Measurements from ENCODE around the gene HECW1. TPM values are rescaled to one million over a fixed set of nuclear protein-coding genes. Genes with fewer than 3 reads are reported as not detected.
A peak's percentile ranks its signal among the peaks of the same experiment; 100 is the strongest.

The HECW1 gene
- total and polyA plus RNA-seq, 2 of the 8 experiments (the other 6 are each of a cell fraction or from before 2014, with no cell fraction given): 2.9 to 12.7 TPM

DNA sequence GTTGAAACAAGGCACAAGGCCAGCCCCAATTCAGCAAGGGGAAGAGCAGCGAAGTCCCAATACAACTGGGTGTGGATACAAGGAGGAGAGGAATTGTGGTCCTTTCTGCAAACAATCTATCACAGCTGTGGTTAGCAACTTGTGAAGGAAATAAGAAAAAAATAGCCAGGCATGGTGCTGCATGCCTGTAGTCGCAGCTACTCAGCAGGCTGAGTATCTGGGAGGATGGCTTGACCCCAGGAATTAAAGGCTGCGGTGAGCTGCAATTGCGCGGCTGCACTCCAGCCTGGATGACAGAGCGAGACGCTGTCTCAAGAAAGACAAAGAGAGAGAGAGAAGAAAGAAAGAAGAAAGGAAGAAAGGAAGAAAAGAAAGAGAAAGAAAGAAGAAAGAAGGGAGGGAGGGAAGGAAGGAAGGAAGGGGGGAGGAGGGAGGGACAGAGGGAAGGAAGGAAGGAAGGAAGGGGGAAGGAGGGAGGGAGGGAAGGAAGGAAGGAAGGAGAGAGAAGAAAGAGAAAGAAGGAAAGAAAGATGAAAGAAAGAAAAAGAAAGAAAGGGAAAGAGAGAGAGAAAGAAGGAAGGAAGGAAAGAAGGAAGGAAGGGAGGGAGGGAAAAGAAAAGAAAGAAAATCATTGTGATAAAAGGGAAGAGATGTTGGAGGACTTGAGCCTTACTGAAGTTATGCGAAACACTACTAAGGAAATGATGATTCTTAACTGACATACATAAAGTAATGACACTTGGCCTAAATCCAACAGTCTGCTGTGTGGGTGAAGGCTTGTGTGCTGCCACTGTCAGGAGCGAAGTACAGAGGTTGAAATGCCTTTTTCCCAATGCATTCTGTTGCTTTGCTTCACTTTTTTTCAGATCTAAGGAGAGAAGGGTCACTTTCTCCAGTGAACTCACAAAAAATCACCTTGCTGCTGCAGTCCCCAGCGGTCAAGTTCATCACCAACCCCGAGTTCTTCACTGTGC is 353.4 kb downstream of the HECW1 start:
- Histone ChIP-seq H2BK20ac (ENCODE audit: low read length) (no peak overlapping the region), H4K20me1 (replicated peaks in 1 of 2; ENCODE audit: control insufficient read depth in 1 of 2, insufficient read depth in 2 of 2, low read length in 2 of 2) (no peaks in the 10 kb centered on the region), H3K4me1 (replicated peaks in 1 of 4; ENCODE audit: control insufficient read depth in 3 of 4, insufficient read depth in 4 of 4, low read length in 3 of 4) (peaks cover 3 to 13% (median 8%) of the 10 kb centered on the region in 4 experiments; a peak in 6 of 7 replicates), H3K9ac (replicated peaks in 1 of 4; ENCODE audit: extremely low read depth in 1 of 4, low read depth in 3 of 4, low read length in 3 of 4) (no peak overlapping the region; a peak in 1 of 7 replicates), H3K9me3 (ENCODE audit: insufficient read depth in 2 of 2, low read depth in 1 of 2, low read length in 1 of 2) (no peaks in the 10 kb centered on the region), H3K27me3 (replicated peaks in 1 of 4; ENCODE audit: control insufficient read depth in 3 of 4, extremely low read depth in 1 of 4, insufficient read depth in 3 of 4, low read length in 3 of 4) (no peaks in the 10 kb centered on the region), H3K23me2 (ENCODE audit: low read depth, low read length) (no peaks in the 10 kb centered on the region), H3K18ac (ENCODE audit: extremely low read depth, low read length) (no peak overlapping the region), H2BK5ac (ENCODE audit: low read depth, low read length) (no peak overlapping the region), H2AK5ac (ENCODE audit: low read depth, low read length) (no peak overlapping the region), H3K4ac (replicated peaks; ENCODE audit: insufficient read length, low read depth, low read length) (no peak overlapping the region), H4K91ac (replicated peaks; ENCODE audit: insufficient read length, low read length) (no peak overlapping the region), H3K56ac (replicated peaks; ENCODE audit: insufficient read length, low read depth, low read length) (no peak overlapping the region), H3K79me2 (ENCODE audit: control insufficient read depth in 1 of 2, insufficient read depth in 2 of 2, low read length in 2 of 2) (no peaks in the 10 kb centered on the region), H2BK15ac (ENCODE audit: low read length) (no peak overlapping the region), H3K27ac (ENCODE audit: low read depth, low read length) (no peak overlapping the region), H3K36me3 (ENCODE audit: control insufficient read depth in 2 of 4, insufficient read depth in 4 of 4, low read length in 3 of 4) (no peaks in the 10 kb centered on the region; a peak in 1 of 8 replicates), H3K23ac (ENCODE audit: insufficient read length) (no peak overlapping the region), H2BK12ac (ENCODE audit: low read depth, low read length) (0 out of 2 replicates have a peak overlapping the region, but pooled peaks have one; percentile 6), H3K14ac (ENCODE audit: insufficient read length) (no peak overlapping the region), H3K79me1 (ENCODE audit: low read depth, low read length) (no peaks in the 10 kb centered on the region), H4K5ac (ENCODE audit: insufficient read length, low read depth, low read length) (no peak overlapping the region), H3K4me2 (ENCODE audit: insufficient read depth in 1 of 2, low read depth in 2 of 2, low read length in 2 of 2) (no peak overlapping the region), H2AFZ (ENCODE audit: low read length) (no peak overlapping the region), H4K8ac (ENCODE audit: extremely low read depth, insufficient read depth, low read length) (no peak overlapping the region), H3K4me3 (ENCODE audit: extremely low read depth in 1 of 4, insufficient read depth in 2 of 4, low read depth in 3 of 4, low read length in 4 of 4) (no peak overlapping the region), H2BK120ac (replicated peaks; ENCODE audit: low read depth, low read length) (no peak overlapping the region)
- FAIRE-seq: no peak
- POLR2A ChIA-PET (ENCODE audit: partially characterized antibody): no interaction called here
- DNase-seq (ENCODE audit: low read depth in 1 of 2, low spot score in 2 of 2): peak in 1 of 2 experiments; percentile 32
- CTCF ChIA-PET (ENCODE audit: partially characterized antibody): interaction anchor here (1.2 to 1.7 kb wide), 2 partner anchors 10 to 13 kb away, joined by 6 read pairs; no protein-coding TSS in a partner anchor
- WGBS, 2 experiments (ENCODE audit: extremely low coverage in 1 of 2, insufficient coverage in 1 of 2, insufficient read length in 1 of 2, insufficient replicate concordance in 2 of 2, low coverage in 1 of 2, low lambda C conversion rate in 2 of 2, missing lambda C conversion rate in 1 of 2): 87% methylated on average over 11 of the region's 11 CpGs; no CpG with 5 or more reads in 1 of the 2 experiments
- TF ChIP-seq SRF (IDR thresholded peaks at IDR 0.05; ENCODE audit: low read depth, low read length) (no peak), RAD21 (IDR thresholded peaks at IDR 0.05 in 1 of 2, conservative IDR thresholded peaks at IDR 0.05 in 1 of 2; ENCODE audit: low read depth in 2 of 2, low read length in 2 of 2) (no peak), POLR2AphosphoS5 (IDR thresholded peaks at IDR 0.05; ENCODE audit: low read depth, low read length) (no peak), EZH2 (IDR thresholded peaks at IDR 0.05; ENCODE audit: low read depth, low read length, severe bottlenecking) (no peak), YY1 (IDR thresholded peaks at IDR 0.05; ENCODE audit: low read depth, low read length) (no peak), GTF2F1 (IDR thresholded peaks at IDR 0.05; ENCODE audit: borderline replicate concordance, low read depth, low read length) (no peak), RNF2 (IDR thresholded peaks at IDR 0.05; ENCODE audit: borderline replicate concordance, low read depth, low read length, missing control alignments, poor library complexity, severe bottlenecking) (no peak), CBX5 (IDR thresholded peaks at IDR 0.05; ENCODE audit: low read depth, low read length) (no peak), BACH1 (IDR thresholded peaks at IDR 0.05; ENCODE audit: low read length) (no peak), HDAC2 (IDR thresholded peaks at IDR 0.05; ENCODE audit: borderline replicate concordance in 1 of 2, low read depth in 2 of 2, low read length in 2 of 2) (no peak)

Data from H1 (cell line).